SK-N-SH (cell line): ENCODE measurements around the gene WASF2.

Experiments
- MXI1 ChIP-seq: IDR thresholded peaks from 2 replicates; pipeline ENCODE4 v1.6.1; 2012; ENCODE audit warnings: mild to moderate bottlenecking, low read depth, low read length, improper control_type of control experiment
- POLR2AphosphoS5 ChIP-seq: IDR thresholded peaks from 2 replicates; pipeline ENCODE4 v1.6.1; 2012; ENCODE audit warnings: low read depth, low read length
- TAF1 ChIP-seq: IDR thresholded peaks from 2 replicates; pipeline ENCODE4 v1.6.1; 2012; ENCODE audit warnings: low read depth, mild to moderate bottlenecking, low read length, moderate library complexity, borderline replicate concordance
- TF ChIP-seq, protein P1 (sequence below): IDR thresholded peaks from 2 replicates; pipeline ENCODE4 v1.6.1; 2012; ENCODE audit warnings: mild to moderate bottlenecking, low read depth, low read length, moderate library complexity

GRCh38 chr1:27391511-27392095 lies 98.4 kb downstream of the WASF2 start:
- TF ChIP-seq POLR2AphosphoS5 (no peak), MXI1 (no peak), TAF1 (no peak)
- TF ChIP-seq, protein P1, sequence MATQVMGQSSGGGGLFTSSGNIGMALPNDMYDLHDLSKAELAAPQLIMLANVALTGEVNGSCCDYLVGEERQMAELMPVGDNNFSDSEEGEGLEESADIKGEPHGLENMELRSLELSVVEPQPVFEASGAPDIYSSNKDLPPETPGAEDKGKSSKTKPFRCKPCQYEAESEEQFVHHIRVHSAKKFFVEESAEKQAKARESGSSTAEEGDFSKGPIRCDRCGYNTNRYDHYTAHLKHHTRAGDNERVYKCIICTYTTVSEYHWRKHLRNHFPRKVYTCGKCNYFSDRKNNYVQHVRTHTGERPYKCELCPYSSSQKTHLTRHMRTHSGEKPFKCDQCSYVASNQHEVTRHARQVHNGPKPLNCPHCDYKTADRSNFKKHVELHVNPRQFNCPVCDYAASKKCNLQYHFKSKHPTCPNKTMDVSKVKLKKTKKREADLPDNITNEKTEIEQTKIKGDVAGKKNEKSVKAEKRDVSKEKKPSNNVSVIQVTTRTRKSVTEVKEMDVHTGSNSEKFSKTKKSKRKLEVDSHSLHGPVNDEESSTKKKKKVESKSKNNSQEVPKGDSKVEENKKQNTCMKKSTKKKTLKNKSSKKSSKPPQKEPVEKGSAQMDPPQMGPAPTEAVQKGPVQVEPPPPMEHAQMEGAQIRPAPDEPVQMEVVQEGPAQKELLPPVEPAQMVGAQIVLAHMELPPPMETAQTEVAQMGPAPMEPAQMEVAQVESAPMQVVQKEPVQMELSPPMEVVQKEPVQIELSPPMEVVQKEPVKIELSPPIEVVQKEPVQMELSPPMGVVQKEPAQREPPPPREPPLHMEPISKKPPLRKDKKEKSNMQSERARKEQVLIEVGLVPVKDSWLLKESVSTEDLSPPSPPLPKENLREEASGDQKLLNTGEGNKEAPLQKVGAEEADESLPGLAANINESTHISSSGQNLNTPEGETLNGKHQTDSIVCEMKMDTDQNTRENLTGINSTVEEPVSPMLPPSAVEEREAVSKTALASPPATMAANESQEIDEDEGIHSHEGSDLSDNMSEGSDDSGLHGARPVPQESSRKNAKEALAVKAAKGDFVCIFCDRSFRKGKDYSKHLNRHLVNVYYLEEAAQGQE = no peak
